ENCODE data around the gene LRRC37B.
"Not testable (repeated sequence)": the region's sequence is repeated elsewhere in the genome, so short reads cannot be mapped to it uniquely, and the experiment has no call there.

LRRC37B gene

GRCh38 chr17:32006957-32007462, at the start of gene LRRC37B:
Gene LRRC37B (plus strand): TSS chr17:32007383. CDS start chr17:32021393, 14,010 bp downstream.
- DNase-seq, result peak; percentile 83

- not testable (repeated sequence) for DNase-seq
Measured at GRCh38 chr17:31964131-31964530, 43.1 kb upstream of the LRRC37B start.

GRCh38 chr17:31967648-31968047, 39.5 kb upstream of the LRRC37B start:
- DNase-seq, result no peak

- DNase-seq, result not testable (repeated sequence)
Measured at GRCh38 chr17:31970416-31970815, 36.8 kb upstream of the LRRC37B start.

- not testable (repeated sequence) for DNase-seq
Measured at GRCh38 chr17:31974269-31975071, 32.7 kb upstream of the LRRC37B start.

GRCh38 chr17:31975391-31975790, 31.8 kb upstream of the LRRC37B start:
- not testable (repeated sequence) for DNase-seq

GRCh38 chr17:31991821-31992220, 15.4 kb upstream of the LRRC37B start:
- not testable (repeated sequence) for DNase-seq

- DNase-seq, result no peak
Measured at GRCh38 chr17:31997005-31997404, 10.2 kb upstream of the LRRC37B start.

GRCh38 chr17:32007463-32008298, 498 bp downstream of the LRRC37B start:
- no peak for DNase-seq

- no peak for DNase-seq
Measured at GRCh38 chr17:32009262-32009542, 2.0 kb downstream of the LRRC37B start.

- DNase-seq, result no peak
Measured at GRCh38 chr17:32010114-32010513, 2.9 kb downstream of the LRRC37B start.

- DNase-seq, result no peak
Measured at GRCh38 chr17:32015245-32016013, 8.2 kb downstream of the LRRC37B start.

GRCh38 chr17:32016231-32016630, 9.0 kb downstream of the LRRC37B start:
- no peak for DNase-seq

GRCh38 chr17:32019228-32019627, 12.0 kb downstream of the LRRC37B start:
- no peak for DNase-seq

- DNase-seq, result no peak
Measured at GRCh38 chr17:32020943-32021614, 13.9 kb downstream of the LRRC37B start.

- DNase-seq, result no peak
Measured at GRCh38 chr17:32021615-32021955, 14.4 kb downstream of the LRRC37B start.

GRCh38 chr17:32022554-32022953, 15.4 kb downstream of the LRRC37B start:
- not testable (repeated sequence) for DNase-seq

GRCh38 chr17:32027271-32027670, 20.1 kb downstream of the LRRC37B start:
- not testable (repeated sequence) for DNase-seq

- DNase-seq, result no peak
Measured at GRCh38 chr17:32033223-32033622, 26.0 kb downstream of the LRRC37B start.

GRCh38 chr17:32033812-32034211, 26.6 kb downstream of the LRRC37B start:
- DNase-seq, result not testable (repeated sequence)

GRCh38 chr17:32040246-32040645, 33.1 kb downstream of the LRRC37B start:
- DNase-seq, result not testable (repeated sequence)

GRCh38 chr17:32041306-32041875, 34.2 kb downstream of the LRRC37B start:
- DNase-seq, result not testable (repeated sequence)
